Esophagus squamous epithelium (tissue), 4 donors: ENCODE data around the gene LIMCH1.

Experiments used
- POLR2A ChIP-seq, 4 donors: fragments of 450-650 bp; IDR thresholded peaks; one replicate each; pipeline ENCODE4 v1.6.1; 2017; ENCODE audit warnings: antibody characterized with exemption in 4 of 4, mild to moderate bottlenecking in 4 of 4, moderate library complexity in 3 of 4
- TF ChIP-seq, protein P1 (sequence below), 6 experiments: fragments of 450-650 bp in 4 of 6; fragments of 200-600 bp in 2 of 6; sonication (generic) in 2 of 6; IDR thresholded peaks; one replicate each; pipeline ENCODE4 v1.5.1; 2016 to 2019; ENCODE audit warnings: antibody characterized with exemption in 6 of 6, mild to moderate bottlenecking in 4 of 6, moderate library complexity in 4 of 6

DNA sequence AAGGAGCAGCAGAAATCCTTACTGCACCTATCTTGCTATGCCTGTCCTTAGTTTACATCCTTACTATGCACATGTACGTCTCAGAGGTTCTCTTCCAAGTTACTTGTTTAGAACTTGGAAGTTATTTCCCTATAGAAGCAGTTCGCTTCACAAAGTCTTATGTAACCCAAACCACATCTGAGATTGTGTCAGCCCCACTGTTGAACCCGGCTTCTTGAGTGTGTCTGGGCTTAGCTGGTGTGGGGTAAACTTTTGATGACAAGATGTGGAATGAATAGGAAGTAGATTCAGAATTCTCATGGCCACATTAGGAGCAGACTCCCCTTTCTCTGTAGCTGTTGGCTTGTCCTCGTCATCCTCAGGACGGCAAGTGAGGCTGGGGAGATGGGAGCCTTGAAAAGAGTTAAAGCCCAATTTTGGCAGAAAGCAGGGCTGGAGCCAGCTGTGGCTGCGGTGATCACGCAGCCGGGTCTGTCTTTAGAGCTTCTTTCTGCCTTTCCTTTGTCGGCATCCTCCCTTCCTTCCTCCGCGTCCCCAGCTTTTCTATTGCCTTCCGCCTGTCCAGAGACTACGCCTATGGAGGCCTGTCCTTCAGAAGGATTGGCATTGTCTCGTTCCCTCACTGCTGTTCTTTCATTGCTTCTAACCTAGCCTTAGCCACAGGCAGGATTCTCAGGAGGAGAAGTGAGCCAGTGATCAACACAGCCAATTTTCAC is 23.0 kb upstream of the LIMCH1 start:
- no peak for TF ChIP-seq POLR2A (IDR thresholded peaks at IDR 0.05)
- TF ChIP-seq, protein P1, sequence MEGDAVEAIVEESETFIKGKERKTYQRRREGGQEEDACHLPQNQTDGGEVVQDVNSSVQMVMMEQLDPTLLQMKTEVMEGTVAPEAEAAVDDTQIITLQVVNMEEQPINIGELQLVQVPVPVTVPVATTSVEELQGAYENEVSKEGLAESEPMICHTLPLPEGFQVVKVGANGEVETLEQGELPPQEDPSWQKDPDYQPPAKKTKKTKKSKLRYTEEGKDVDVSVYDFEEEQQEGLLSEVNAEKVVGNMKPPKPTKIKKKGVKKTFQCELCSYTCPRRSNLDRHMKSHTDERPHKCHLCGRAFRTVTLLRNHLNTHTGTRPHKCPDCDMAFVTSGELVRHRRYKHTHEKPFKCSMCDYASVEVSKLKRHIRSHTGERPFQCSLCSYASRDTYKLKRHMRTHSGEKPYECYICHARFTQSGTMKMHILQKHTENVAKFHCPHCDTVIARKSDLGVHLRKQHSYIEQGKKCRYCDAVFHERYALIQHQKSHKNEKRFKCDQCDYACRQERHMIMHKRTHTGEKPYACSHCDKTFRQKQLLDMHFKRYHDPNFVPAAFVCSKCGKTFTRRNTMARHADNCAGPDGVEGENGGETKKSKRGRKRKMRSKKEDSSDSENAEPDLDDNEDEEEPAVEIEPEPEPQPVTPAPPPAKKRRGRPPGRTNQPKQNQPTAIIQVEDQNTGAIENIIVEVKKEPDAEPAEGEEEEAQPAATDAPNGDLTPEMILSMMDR (IDR thresholded peaks at IDR 0.05) = no peak
